H9 (cell line): ENCODE data around the gene MERTK. TPM values are rescaled to one million over a fixed set of nuclear protein-coding genes. Genes with fewer than 3 reads are reported as not detected.
A peak's percentile ranks its signal among the peaks of the same experiment; 100 is the strongest.

Experiments used
- DNase-seq: peaks from one replicate; pipeline ENCODE4 v3.0.0-alpha.2; 2017
- H2AFZ ChIP-seq: one replicate; pipeline ENCODE4 v1.6.1; 2013; ENCODE audit warnings: mild to moderate bottlenecking, low read length, control low read depth, moderate library complexity
- H2AK5ac ChIP-seq: 2 replicates; pipeline ENCODE4 v1.6.1; 2013; ENCODE audit warnings: low read length, control low read depth, mixed read lengths; ENCODE audit not compliant: insufficient read length
- H2BK120ac ChIP-seq: one replicate; pipeline ENCODE4 v1.6.1; 2013; ENCODE audit warnings: low read depth, mild to moderate bottlenecking, low read length, control low read depth, inconsistent platforms; ENCODE audit not compliant: poor library complexity, severe bottlenecking
- H2BK12ac ChIP-seq: 2 replicates; pipeline ENCODE4 v1.6.1; 2013; ENCODE audit warnings: low read length, control low read depth, mixed read lengths, low read depth; ENCODE audit not compliant: insufficient read length
- H2BK15ac ChIP-seq: 2 replicates; pipeline ENCODE4 v1.6.1; 2013; ENCODE audit warnings: low read depth, low read length, control low read depth
- H2BK20ac ChIP-seq: one replicate; pipeline ENCODE4 v1.6.1; 2013; ENCODE audit warnings: low read depth, mild to moderate bottlenecking, low read length, control low read depth, inconsistent platforms; ENCODE audit not compliant: poor library complexity, severe bottlenecking
- H2BK5ac ChIP-seq: 2 replicates; pipeline ENCODE4 v1.6.1; 2013; ENCODE audit warnings: low read length, control low read depth, mixed read lengths; ENCODE audit not compliant: insufficient read length
- H3K14ac ChIP-seq: 2 replicates; pipeline ENCODE4 v1.6.1; 2013; ENCODE audit warnings: low read length, control low read depth; ENCODE audit not compliant: insufficient read depth
- H3K18ac ChIP-seq: 2 replicates; pipeline ENCODE4 v1.6.1; 2013; ENCODE audit warnings: low read depth, mild to moderate bottlenecking, mixed read lengths, low read length, control low read depth; ENCODE audit not compliant: insufficient read length
- H3K23ac ChIP-seq: 2 replicates; pipeline ENCODE4 v1.6.1; 2013; ENCODE audit warnings: low read length, control low read depth, mixed read lengths, low read depth; ENCODE audit not compliant: insufficient read length
- H3K23me2 ChIP-seq: 2 replicates; pipeline ENCODE4 v1.6.1; 2013; ENCODE audit warnings: low read depth, mild to moderate bottlenecking, mixed read lengths, low read length, control low read depth; ENCODE audit not compliant: insufficient read length, poor library complexity, severe bottlenecking
- H3K27ac ChIP-seq: 2 replicates; pipeline ENCODE4 v1.5.1; 2013; ENCODE audit warnings: low read length, control low read depth, mixed read lengths, low read depth; ENCODE audit not compliant: insufficient read length
- H3K27me3 ChIP-seq: 2 replicates; pipeline ENCODE4 v1.6.1; 2013; ENCODE audit warnings: low read length, control low read depth, inconsistent platforms; ENCODE audit not compliant: insufficient read depth
- H3K4ac ChIP-seq: 2 replicates; pipeline ENCODE4 v1.6.1; 2013; ENCODE audit warnings: low read depth, mild to moderate bottlenecking, control low read depth, inconsistent platforms, low read length, moderate library complexity
- H3K4me1 ChIP-seq: 2 replicates; pipeline ENCODE4 v1.6.1; 2013; ENCODE audit warnings: low read length, control low read depth, inconsistent platforms; ENCODE audit not compliant: insufficient read depth
- H3K4me2 ChIP-seq: 2 replicates; pipeline ENCODE4 v1.6.1; 2013; ENCODE audit warnings: low read length, control low read depth, mixed read lengths; ENCODE audit not compliant: insufficient read length, insufficient read depth
- H3K56ac ChIP-seq: 2 replicates; pipeline ENCODE4 v1.6.1; 2013; ENCODE audit warnings: low read depth, mild to moderate bottlenecking, mixed read lengths, low read length, control low read depth; ENCODE audit not compliant: insufficient read length
- H3K79me1 ChIP-seq: 2 replicates; pipeline ENCODE4 v1.6.1; 2013; ENCODE audit warnings: low read depth, mild to moderate bottlenecking, moderate library complexity, low read length, control low read depth, inconsistent platforms; ENCODE audit not compliant: insufficient read depth, poor library complexity, severe bottlenecking
- H3K79me2 ChIP-seq: 2 replicates; pipeline ENCODE4 v1.6.1; 2013; ENCODE audit warnings: low read length, control low read depth, inconsistent platforms; ENCODE audit not compliant: insufficient read depth
- H3K9ac ChIP-seq: 2 replicates; pipeline ENCODE4 v1.6.1; 2013; ENCODE audit warnings: low read length, control low read depth, mixed read lengths; ENCODE audit not compliant: insufficient read length; ENCODE audit errors: extremely low read depth
- H3K9me3 ChIP-seq: one replicate; pipeline ENCODE4 v1.6.1; 2013; ENCODE audit warnings: low read depth, low read length, inconsistent platforms; ENCODE audit not compliant: control insufficient read depth
- H3T11ph ChIP-seq: one replicate; pipeline ENCODE4 v1.6.1; 2013; ENCODE audit warnings: mild to moderate bottlenecking, low read length, control low read depth, inconsistent platforms
- H4K20me1 ChIP-seq: one replicate; pipeline ENCODE4 v1.6.1; 2013; ENCODE audit not compliant: control insufficient read depth, insufficient read length, insufficient read depth
- H4K5ac ChIP-seq: 2 replicates; pipeline ENCODE4 v1.6.1; 2013; ENCODE audit warnings: low read depth, mild to moderate bottlenecking, mixed read lengths, low read length, control low read depth; ENCODE audit not compliant: insufficient read length
- H4K8ac ChIP-seq: replicated peaks from 2 replicates; pipeline ENCODE4 v1.6.1; 2013; ENCODE audit warnings: low read length, control low read depth, mixed read lengths, low read depth; ENCODE audit not compliant: insufficient read length
- H4K91ac ChIP-seq: 2 replicates; pipeline ENCODE4 v1.6.1; 2013; ENCODE audit warnings: low read depth, mild to moderate bottlenecking, moderate library complexity, mixed read lengths, low read length, control low read depth; ENCODE audit not compliant: insufficient read length
- H3K27ac Mint-ChIP-seq, 3 experiments: 2 replicates in 2 of 3; 3 replicates in 1 of 3; pipeline ENCODE4 v1.8.0; 2020 to 2021; ENCODE audit warnings: mixed read lengths in 3 of 3, mild to moderate bottlenecking in 1 of 3, moderate library complexity in 1 of 3
- H3K27me3 Mint-ChIP-seq: 2 replicates; pipeline ENCODE4 v1.8.0; 2021; ENCODE audit warnings: low read depth, mild to moderate bottlenecking, moderate library complexity, mixed read lengths
- H3K36me3 Mint-ChIP-seq, 3 experiments: 2 replicates in 2 of 3; 3 replicates in 1 of 3; pipeline ENCODE4 v1.8.0; 2020 to 2021; ENCODE audit warnings: low read depth in 3 of 3, mixed read lengths in 3 of 3; ENCODE audit not compliant: insufficient read depth in 1 of 3
- H3K4me1 Mint-ChIP-seq, 2 experiments: 2 replicates each; pipeline ENCODE4 v1.8.0; 2020; ENCODE audit warnings: mixed read lengths in 2 of 2
- H3K4me3 Mint-ChIP-seq, 2 experiments: 2 replicates in 1 of 2; 3 replicates in 1 of 2; pipeline ENCODE4 v1.8.0; 2020 to 2021; ENCODE audit warnings: mild to moderate bottlenecking in 2 of 2, mixed read lengths in 2 of 2, moderate library complexity in 1 of 2
- H3K9me3 Mint-ChIP-seq, 2 experiments: 2 replicates in 1 of 2; 3 replicates in 1 of 2; pipeline ENCODE4 v1.8.0; 2020; ENCODE audit warnings: mild to moderate bottlenecking in 2 of 2, mixed read lengths in 2 of 2, moderate library complexity in 1 of 2
- CTCF ChIP-seq: fragments of 200-600 bp; sonication (generic); conservative IDR thresholded peaks from 3 replicates; pipeline ENCODE4 v1.8.0; 2021; ENCODE audit warnings: antibody characterized with exemption, mild to moderate bottlenecking
- WGBS: extraction: QIAGEN DNeasy Blood & Tissue Kit; methylation state at CpG from one replicate; pipeline ENCODE4 v1.1.7; 2013; ENCODE audit warnings: missing lambda C conversion rate, low lambda C conversion rate, mixed read lengths; ENCODE audit not compliant: insufficient read length; ENCODE audit errors: extremely low coverage; 5-methylcytosine and 5-hydroxymethylcytosine counted together
- total RNA-seq: library from RNA; stranded (reverse); gene quantifications from 2 replicates; pipeline ENCODE4 v1.2.1, GENCODE V29; 2021

MERTK gene
- total RNA-seq, 1 experiment from 2014 or later: 4.8 TPM

- Histone ChIP-seq H3K27ac (no peak overlapping the region), H3T11ph (no peak overlapping the region), H2BK120ac (no peak overlapping the region), H4K8ac (no peak overlapping the region), H3K23me2 (peaks cover 4% of the 10 kb centered on the region), H3K9ac (no peak overlapping the region), H3K56ac (no peak overlapping the region), H2BK5ac (no peak overlapping the region), H3K27me3 (peaks cover 4% of the 10 kb centered on the region; the same call in 1 of the 2 replicates), H3K79me2 (no peaks in the 10 kb centered on the region), H2BK15ac (no peak overlapping the region), H3K79me1 (no peaks in the 10 kb centered on the region), H3K18ac (no peak overlapping the region), H4K20me1 (no peaks in the 10 kb centered on the region), H2AK5ac (no peak overlapping the region), H2AFZ (no peak overlapping the region), H3K9me3 (no peaks in the 10 kb centered on the region), H3K14ac (no peak overlapping the region), H2BK20ac (no peak overlapping the region), H2BK12ac (no peak overlapping the region), H3K4me1 (no peaks in the 10 kb centered on the region), H3K4ac (no peak overlapping the region), H4K91ac (no peak overlapping the region), H3K4me2 (no peak overlapping the region), H4K5ac (no peak overlapping the region), H3K23ac (no peak overlapping the region)
- DNase-seq: no peak
- no CpG with 5 or more reads among the region's 3 CpGs for WGBS
- no peak for TF ChIP-seq CTCF
- H3K27ac Mint-ChIP-seq: peak overlapping the region in 1 of 3 experiments; percentile 28; a peak in 1 of 7 replicates
- H3K27me3 Mint-ChIP-seq: peaks cover 24% of the 10 kb centered on the region
- no peaks in the 10 kb centered on the region for H3K9me3 Mint-ChIP-seq
- no peak overlapping the region for H3K4me3 Mint-ChIP-seq
- H3K4me1 Mint-ChIP-seq: peaks cover 47 to 53% of the 10 kb centered on the region in 2 experiments
- no peaks in the 10 kb centered on the region for H3K36me3 Mint-ChIP-seq
Observed at GRCh38 chr2:111903516-111903915, 5.1 kb downstream of the MERTK start.
